D721Med (cell line): Measurements from ENCODE around the gene ERFL.

ENCODE experiments used
- DNase-seq: peaks from one replicate; pipeline ENCODE4 v3.0.0; 2011; ENCODE audit warnings: low spot score; ENCODE audit not compliant: insufficient read length
- FAIRE-seq: peaks from 2 replicates; lab custom pipeline; 2011; peaks lifted over from hg19 to GRCh38; lab: Jason Lieb, UNC
- TF ChIP-seq, protein P1 (sequence below): IDR thresholded peaks from 2 replicates; pipeline ENCODE4 v1.5.1; 2012; ENCODE audit warnings: mild to moderate bottlenecking, control low read depth; ENCODE audit not compliant: insufficient read depth; ENCODE audit errors: missing control alignments

Gene ERFL

DNA sequence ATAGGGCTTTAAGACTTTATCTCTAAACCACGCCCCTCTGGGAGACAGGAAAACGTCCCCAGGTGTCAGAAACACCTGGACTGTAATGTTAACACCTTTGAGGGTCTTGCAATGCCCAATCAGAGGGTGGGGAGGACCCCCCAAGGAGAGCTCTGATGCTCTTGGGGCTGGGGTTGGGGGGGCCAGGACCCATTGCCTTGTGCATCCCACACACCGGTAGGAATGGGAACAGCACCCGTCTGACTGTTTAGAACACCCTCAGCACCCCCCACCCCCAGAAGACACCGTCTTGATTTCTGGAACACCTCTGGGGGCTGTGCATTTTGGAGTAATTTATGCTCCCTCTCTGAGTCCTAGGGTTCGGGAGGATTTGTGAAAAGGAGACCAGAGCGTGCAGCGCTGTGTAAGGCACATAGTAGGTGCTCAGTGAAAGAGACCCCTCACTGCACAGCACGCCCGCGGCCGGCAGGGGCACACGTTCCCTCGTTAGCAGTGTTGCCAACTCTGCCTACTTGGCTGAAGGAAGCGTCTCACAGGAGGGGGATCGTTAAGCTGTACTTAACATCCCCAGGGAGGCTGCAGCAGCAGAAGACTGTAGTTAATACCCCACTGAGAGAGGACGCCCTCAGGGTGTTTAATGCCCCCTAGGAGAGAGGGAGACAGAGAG, 2.8 kb upstream of the ERFL start:
- FAIRE-seq: no peak
- DNase-seq: peak; percentile 82
- TF ChIP-seq, protein P1, sequence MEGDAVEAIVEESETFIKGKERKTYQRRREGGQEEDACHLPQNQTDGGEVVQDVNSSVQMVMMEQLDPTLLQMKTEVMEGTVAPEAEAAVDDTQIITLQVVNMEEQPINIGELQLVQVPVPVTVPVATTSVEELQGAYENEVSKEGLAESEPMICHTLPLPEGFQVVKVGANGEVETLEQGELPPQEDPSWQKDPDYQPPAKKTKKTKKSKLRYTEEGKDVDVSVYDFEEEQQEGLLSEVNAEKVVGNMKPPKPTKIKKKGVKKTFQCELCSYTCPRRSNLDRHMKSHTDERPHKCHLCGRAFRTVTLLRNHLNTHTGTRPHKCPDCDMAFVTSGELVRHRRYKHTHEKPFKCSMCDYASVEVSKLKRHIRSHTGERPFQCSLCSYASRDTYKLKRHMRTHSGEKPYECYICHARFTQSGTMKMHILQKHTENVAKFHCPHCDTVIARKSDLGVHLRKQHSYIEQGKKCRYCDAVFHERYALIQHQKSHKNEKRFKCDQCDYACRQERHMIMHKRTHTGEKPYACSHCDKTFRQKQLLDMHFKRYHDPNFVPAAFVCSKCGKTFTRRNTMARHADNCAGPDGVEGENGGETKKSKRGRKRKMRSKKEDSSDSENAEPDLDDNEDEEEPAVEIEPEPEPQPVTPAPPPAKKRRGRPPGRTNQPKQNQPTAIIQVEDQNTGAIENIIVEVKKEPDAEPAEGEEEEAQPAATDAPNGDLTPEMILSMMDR: peak; percentile 53

DNA sequence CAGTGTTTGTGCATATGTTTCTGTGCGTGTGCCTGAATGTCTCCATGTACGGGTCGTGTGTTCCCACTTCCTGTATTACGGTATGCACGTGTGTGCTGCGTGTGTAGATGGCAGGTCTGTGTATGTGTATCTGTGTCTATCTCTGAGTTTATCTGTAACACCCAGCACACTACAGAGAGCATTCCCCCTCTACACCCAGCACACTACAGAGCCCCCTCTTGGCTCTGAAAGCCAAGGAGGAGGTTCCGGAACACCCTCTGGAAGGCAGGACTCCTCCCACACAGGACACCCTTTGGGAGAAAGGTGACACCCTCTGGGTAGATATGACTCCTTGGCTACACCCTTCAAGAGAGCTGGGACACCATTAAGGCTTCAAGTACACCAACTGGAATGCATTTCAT, 2.1 kb upstream of the ERFL start:
- TF ChIP-seq, protein P1: no peak
- DNase-seq (no peak), FAIRE-seq (no peak)

DNA sequence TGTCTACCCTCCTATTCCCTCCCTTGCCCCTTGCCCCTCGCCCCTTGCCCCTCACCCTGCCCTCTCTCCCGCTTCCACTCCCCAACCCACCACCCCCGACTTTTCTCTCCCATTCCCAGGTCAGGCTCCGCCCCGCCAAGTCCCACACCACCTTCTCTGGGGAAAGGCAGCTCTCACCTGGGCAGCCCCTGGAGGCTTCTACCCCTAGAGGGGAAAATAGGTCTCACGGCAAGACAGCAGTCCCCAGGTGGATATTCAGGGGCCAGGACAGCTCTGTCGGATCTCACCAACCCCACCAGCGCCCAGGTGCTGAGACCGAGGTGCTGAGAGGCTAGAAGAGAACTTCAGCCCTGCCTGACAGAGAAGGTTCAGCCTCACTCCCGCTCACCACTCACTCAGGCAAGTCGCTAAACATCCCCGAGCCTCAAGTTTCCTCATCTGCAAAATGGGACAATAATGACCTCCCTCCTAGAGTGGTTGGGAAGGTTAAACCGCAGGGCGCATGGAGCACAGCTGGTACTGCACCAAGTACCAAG, 1.4 kb upstream of the ERFL start:
- DNase-seq (no peak), FAIRE-seq (no peak)

DNA sequence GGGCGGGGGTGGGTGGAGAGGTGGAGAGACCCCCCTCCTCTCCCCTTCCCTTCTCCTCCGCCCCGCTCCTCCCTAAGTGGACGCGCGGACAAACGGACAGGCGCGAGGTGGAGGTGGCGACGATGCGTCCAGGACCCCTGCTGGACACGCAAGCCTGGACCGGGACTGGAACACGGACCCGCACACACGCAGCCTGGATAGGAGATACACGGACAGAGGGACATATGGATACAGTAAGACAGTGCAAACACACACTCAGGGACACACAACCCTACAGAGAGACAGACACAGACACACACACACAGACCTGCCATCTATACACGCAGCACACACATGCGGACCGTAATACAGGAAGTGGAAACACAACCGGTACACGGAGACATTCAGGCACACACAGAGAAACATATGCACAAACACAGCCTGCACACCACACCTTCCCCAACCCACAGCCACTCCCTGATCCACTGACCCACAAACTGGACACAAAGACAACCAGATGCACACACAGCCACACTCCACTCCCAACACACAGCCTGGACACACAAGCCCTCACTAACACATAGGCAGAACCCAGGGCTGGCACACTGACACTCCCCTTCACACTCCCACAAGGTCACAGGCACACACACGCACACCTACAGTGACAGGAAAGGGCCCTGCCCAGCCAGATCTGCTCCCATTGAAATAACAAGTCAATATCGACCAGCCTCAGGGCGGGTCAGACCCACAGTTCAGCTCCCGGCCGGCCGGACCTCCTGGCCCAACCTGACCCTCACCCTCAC, 696 bp upstream of the ERFL start:
- no peak for FAIRE-seq
- TF ChIP-seq, protein P1: no peak
- no peak for DNase-seq

More for the DNA sequence above, 1.4 kb upstream of the ERFL start:
- TF ChIP-seq, protein P1: no peak

DNA sequence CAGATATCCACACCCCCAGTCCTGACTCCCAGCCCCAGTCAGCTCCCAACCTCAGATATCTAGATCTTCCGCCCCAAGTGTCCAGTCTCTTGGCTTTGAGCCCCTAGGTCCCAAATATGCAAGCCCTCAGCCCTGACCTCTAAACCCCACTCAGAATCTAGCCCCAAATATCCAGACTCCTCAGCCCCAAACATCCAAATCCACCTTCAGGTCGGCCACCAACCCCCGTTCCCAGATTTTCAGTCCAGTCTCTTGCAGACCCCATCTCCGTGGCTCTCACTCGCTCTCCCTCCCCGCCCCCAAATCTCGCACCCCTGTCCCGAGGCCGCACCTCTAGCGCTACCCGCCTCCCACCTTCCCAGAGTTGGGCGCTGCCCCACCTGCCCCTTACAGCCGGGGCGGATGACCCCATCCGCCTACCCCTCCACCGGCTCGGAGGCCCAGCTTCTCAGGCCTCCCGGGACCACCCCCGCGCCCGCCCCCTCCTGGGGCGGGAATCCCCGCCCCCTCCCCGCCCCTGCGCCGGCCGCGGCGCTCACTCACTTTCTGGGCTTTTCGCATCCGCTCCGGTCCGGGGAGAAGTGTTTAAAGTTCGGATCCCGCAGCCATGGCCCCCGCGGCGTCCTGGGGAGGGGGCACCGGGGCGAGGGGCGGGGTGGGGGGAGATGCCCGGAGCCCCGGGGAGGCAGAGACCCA, 604 bp downstream of the ERFL start:
- FAIRE-seq (no peak), DNase-seq (no peak)
- TF ChIP-seq, protein P1: no peak

DNA sequence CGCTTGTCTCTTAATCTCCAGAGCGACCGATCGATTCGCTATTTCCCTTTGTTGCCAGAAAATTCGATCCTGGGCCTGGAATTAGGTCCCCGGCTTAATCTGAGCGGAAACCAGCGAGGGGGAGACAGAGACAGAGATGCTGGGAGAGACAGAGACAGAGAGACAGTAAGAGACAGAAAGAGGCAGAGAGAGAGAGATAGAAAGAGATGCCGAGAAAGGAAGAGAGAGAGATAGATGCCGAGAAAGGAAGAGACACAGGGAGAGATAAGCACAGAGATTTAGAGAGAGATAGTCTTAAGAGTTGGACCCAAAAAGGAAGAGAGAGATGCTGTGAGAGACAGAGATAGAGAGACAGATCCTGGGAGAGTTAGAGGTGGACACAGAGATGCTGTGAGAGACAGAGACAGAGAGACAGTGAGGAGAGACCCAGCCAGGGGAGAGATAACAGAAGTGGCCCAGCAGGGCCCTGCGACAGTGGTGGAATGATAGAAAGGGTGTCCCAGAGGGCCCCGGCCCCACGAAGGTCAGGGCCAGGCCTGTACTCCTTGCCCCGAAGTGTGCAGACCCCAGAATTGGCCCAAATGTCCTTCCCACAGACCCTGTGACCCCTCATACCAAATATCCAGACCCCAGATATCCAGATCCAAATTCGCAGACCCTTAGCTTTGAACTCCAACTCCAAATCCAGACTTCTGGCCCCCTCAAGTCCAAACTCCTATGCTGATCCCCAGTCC, 1.3 kb downstream of the ERFL start:
- FAIRE-seq (no peak), DNase-seq (no peak)
- TF ChIP-seq, protein P1: no peak
